GM12878 (cell line): ENCODE results near the gene NPAS2. TPM values are rescaled to one million over a fixed set of nuclear protein-coding genes. Genes with fewer than 3 reads are reported as not detected.

ENCODE experiments used
- ATAC-seq: fragments of 200-7000 bp; cut with Tn5 transposase; 3 replicates; pipeline ENCODE4 v1.9.1; 2020; ENCODE audit warnings: mild to moderate bottlenecking, moderate library complexity
- BruUV-seq: library from RNA; stranded (reverse); fragments of 400-500 nt; replicated peaks from 2 replicates; lab custom pipeline; 2021; lab: Mats Ljungman, UMichigan
- CTCF ChIA-PET: fragments of 300-600 bp; sonication (Branson Sonifier 250); formaldehyde crosslinking; extraction: SDS; loops from one replicate; lab custom pipeline; 2021; ENCODE audit warnings: inconsistent platforms; lab: Yijun Ruan, JAX
- POLR2A ChIA-PET: fragments of 350-600 bp; formaldehyde crosslinking; extraction: SDS; loops from one replicate; lab custom pipeline; 2021; ENCODE audit warnings: inconsistent platforms; lab: Charles Lee
- RAD21 ChIA-PET: fragments of 300-600 bp; sonication (Branson Sonifier 250); formaldehyde crosslinking; loops from one replicate; lab custom pipeline; 2023; ENCODE audit warnings: antibody characterized with exemption; ENCODE audit not compliant: unreplicated experiment; lab: Charles Lee
- SMC1A ChIA-PET: fragments of 300-600 bp; sonication (Branson Sonifier 250); formaldehyde crosslinking; loops from one replicate; lab custom pipeline; 2023; ENCODE audit not compliant: unreplicated experiment, uncharacterized antibody; lab: Charles Lee
- DNase-seq: peaks from one replicate; pipeline ENCODE4 v3.0.0-alpha.2; 2011; ENCODE audit warnings: low read depth, low spot score
- FAIRE-seq: peaks from 3 replicates; lab custom pipeline; 2011; peaks lifted over from hg19 to GRCh38; lab: Jason Lieb, UNC
- H2AFZ ChIP-seq: 2 replicates; pipeline ENCODE4 v1.6.0; 2011; ENCODE audit warnings: low read depth, low read length, control low read depth; ENCODE audit not compliant: control insufficient read depth
- H3K27ac ChIP-seq: 2 replicates; pipeline ENCODE4 v1.5.1; 2011; ENCODE audit warnings: control low read depth; ENCODE audit not compliant: control insufficient read depth, insufficient read depth
- H3K27me3 ChIP-seq, 2 experiments: replicated peaks in 1 of 2; 2 replicates each; pipeline versions ENCODE4 v1.6.0 to v1.6.1; 2011; ENCODE audit warnings: low read length in 1 of 2; ENCODE audit not compliant: control insufficient read depth in 2 of 2, insufficient read depth in 2 of 2
- H3K36me3 ChIP-seq, 2 experiments: 2 replicates each; pipeline ENCODE4 v1.5.1; 2011; ENCODE audit warnings: low read length in 1 of 2; ENCODE audit not compliant: control insufficient read depth in 2 of 2, insufficient read depth in 2 of 2
- H3K4me1 ChIP-seq: 2 replicates; pipeline ENCODE4 v1.6.1; 2011; ENCODE audit warnings: mild to moderate bottlenecking, low read length, moderate library complexity, mixed read lengths; ENCODE audit not compliant: control insufficient read depth, insufficient read depth
- H3K4me2 ChIP-seq: 2 replicates; pipeline ENCODE4 v1.6.0; 2011; ENCODE audit warnings: control low read depth; ENCODE audit not compliant: control insufficient read depth, insufficient read depth
- H3K4me3 ChIP-seq: fragments of 200-600 bp; sonication (generic); 2 replicates; pipeline ENCODE4 v1.5.1; 2016
- H3K79me2 ChIP-seq: 2 replicates; pipeline ENCODE4 v1.6.0; 2011; ENCODE audit warnings: low read length; ENCODE audit not compliant: control insufficient read depth, insufficient read depth
- H3K9ac ChIP-seq: 2 replicates; pipeline ENCODE4 v1.8.0; 2011; ENCODE audit warnings: low read length, control low read depth, mixed read lengths; ENCODE audit not compliant: control insufficient read depth, insufficient read depth
- H3K9me3 ChIP-seq: replicated peaks from 3 replicates; pipeline ENCODE4 v1.5.1; 2011; ENCODE audit warnings: mild to moderate bottlenecking, low read length; ENCODE audit not compliant: control insufficient read depth, insufficient read depth
- H4K20me1 ChIP-seq: 2 replicates; pipeline ENCODE4 v1.6.0; 2011; ENCODE audit not compliant: control insufficient read depth, insufficient read depth
- CBX3 ChIP-seq: fragments of 200-600 bp; sonication (generic); IDR thresholded peaks from 2 replicates; pipeline ENCODE4 v1.6.1; 2016; ENCODE audit warnings: low read depth, borderline replicate concordance
- CEBPB ChIP-seq, 2 experiments: fragments of 150-350 bp in 1 of 2; IDR thresholded peaks; 2 replicates each; pipeline ENCODE4 v1.6.1; 2012 to 2014; ENCODE audit warnings: low read depth in 2 of 2, low read length in 2 of 2, borderline replicate concordance in 1 of 2, inconsistent platforms in 1 of 2
- CREM ChIP-seq: IDR thresholded peaks from 2 replicates; pipeline ENCODE4 v1.6.1; 2014; ENCODE audit warnings: antibody characterized with exemption, low read depth
- ELK1 ChIP-seq: IDR thresholded peaks from 2 replicates; pipeline ENCODE4 v1.6.1; 2012; ENCODE audit warnings: low read depth, low read length, improper control_type of control experiment
- FOS ChIP-seq: IDR thresholded peaks from 3 replicates; pipeline ENCODE4 v1.6.1; 2011; ENCODE audit warnings: borderline replicate concordance; ENCODE audit not compliant: insufficient read length; ENCODE audit errors: extremely low read depth
- HDAC2 ChIP-seq: fragments of 200-600 bp; sonication (generic); IDR thresholded peaks from 2 replicates; pipeline ENCODE4 v1.6.1; 2017
- LARP7 ChIP-seq: fragments of 450-650 bp; IDR thresholded peaks from 2 replicates; pipeline ENCODE4 v1.6.1; 2017; ENCODE audit warnings: mild to moderate bottlenecking
- NR2C2 ChIP-seq: IDR thresholded peaks from 2 replicates; pipeline ENCODE4 v1.6.1; 2011; ENCODE audit warnings: borderline replicate concordance, low read depth; ENCODE audit not compliant: control insufficient read depth, insufficient read length
- PAX8 ChIP-seq: fragments of 450-650 bp; IDR thresholded peaks from 2 replicates; pipeline ENCODE4 v1.6.1; 2017; ENCODE audit warnings: mild to moderate bottlenecking, moderate library complexity
- POLR2AphosphoS2 ChIP-seq: IDR thresholded peaks from 2 replicates; pipeline ENCODE4 v1.6.1; 2011; ENCODE audit warnings: low read depth, mild to moderate bottlenecking, low read length, improper control_type of control experiment, moderate library complexity
- RUNX3 ChIP-seq: IDR thresholded peaks from 2 replicates; pipeline ENCODE4 v1.6.1; 2012; ENCODE audit warnings: low read length, inconsistent platforms
- SIX5 ChIP-seq: IDR thresholded peaks from 2 replicates; pipeline ENCODE4 v1.6.1; 2011; ENCODE audit warnings: mild to moderate bottlenecking, low read depth, low read length, moderate library complexity; ENCODE audit not compliant: severe bottlenecking
- SMAD1 ChIP-seq: fragments of 450-650 bp; IDR thresholded peaks from 2 replicates; pipeline ENCODE4 v1.6.1; 2018; ENCODE audit warnings: mild to moderate bottlenecking, low read depth; ENCODE audit not compliant: partially characterized antibody
- SMC3 ChIP-seq: IDR thresholded peaks from 2 replicates; pipeline ENCODE4 v1.6.1; 2011; ENCODE audit warnings: low read length, improper control_type of control experiment, borderline replicate concordance
- SP1 ChIP-seq: IDR thresholded peaks from one replicate; pipeline ENCODE4 v1.6.1; 2011; ENCODE audit warnings: low read depth, low read length
- SREBF1 ChIP-seq: IDR thresholded peaks from 2 replicates; pipeline ENCODE4 v1.6.1; 2012; ENCODE audit warnings: mild to moderate bottlenecking, low read length
- TAF1 ChIP-seq: IDR thresholded peaks from 2 replicates; pipeline ENCODE4 v1.6.1; 2011; ENCODE audit warnings: mild to moderate bottlenecking, low read depth, low read length, borderline replicate concordance
- ZNF24 ChIP-seq: fragments of 450-650 bp; IDR thresholded peaks from 2 replicates; pipeline ENCODE4 v1.6.1; 2017; ENCODE audit warnings: antibody characterized with exemption, mild to moderate bottlenecking
- ZNF274 ChIP-seq: IDR thresholded peaks from one replicate; pipeline ENCODE4 v1.8.0; 2011; ENCODE audit not compliant: insufficient read length, insufficient read depth
- WGBS: methylation state at CpG from one replicate; pipeline ENCODE4 v1.1.6; 2016; ENCODE audit warnings: low lambda C conversion rate; ENCODE audit not compliant: insufficient replicate concordance, insufficient coverage; ENCODE audit errors: missing lambda C conversion rate; 5-methylcytosine and 5-hydroxymethylcytosine counted together
- in situ Hi-C: fragments of 300-500 bp; cut with MboI; formaldehyde crosslinking; loops from 9 replicates; pipeline ENCODE4 v1.14.3; 2018; ENCODE audit warnings: mixed read lengths
- intact Hi-C: fragments of 100-400 bp; cut with micrococcal nuclease; formaldehyde crosslinking; loops from one replicate; pipeline ENCODE4 v1.14.2; 2022; ENCODE audit not compliant: unreplicated experiment
- polyA plus RNA-seq, 11 experiments: library from polyadenylated mRNA; depleted of rRNA in 4 of 11; unstranded in 6 of 11; stranded (reverse) in 5 of 11; fragments of >200 nt; fragmentation: Nextera tagmentation in 4 of 11; fragmentation: Illumina TruSeq in 1 of 11; extraction: Ambion mirVana in 4 of 11; extraction: Trizol in 1 of 11; gene quantifications; 1 replicate in 1 of 11; 2 replicates in 10 of 11; pipeline versions ENCODE4 v1.2.1 to v1.2.3, GENCODE V29; 2011 to 2016; ENCODE audit warnings: inconsistent platforms in 2 of 11, missing spikeins in 2 of 11, low read depth in 1 of 11
- total RNA-seq, 4 experiments: library from RNA; depleted of rRNA in 3 of 4; stranded (reverse); fragments of >200 nt in 3 of 4; fragmentation: Illumina TruSeq in 1 of 4; extraction: Trizol in 1 of 4; gene quantifications; 2 replicates each; pipeline versions ENCODE4 v1.2.1 to v1.2.3, GENCODE V29; 2013 to 2021
- TF ChIP-seq, protein P1 (sequence below): fragments of 450-650 bp; IDR thresholded peaks from 2 replicates; pipeline ENCODE4 v1.6.1; 2016; ENCODE audit warnings: mild to moderate bottlenecking

NPAS2 gene
- total and polyA plus RNA-seq, 10 of the 15 experiments (the other 5 are each of a cell fraction or from before 2014, with no cell fraction given), result 0.08 TPM; not detected in 9

GRCh38 chr2:100953406-100954043 is 133.6 kb downstream of the NPAS2 start:
- H3K9ac ChIP-seq, result no peak overlapping the region
- no peak for DNase-seq
- CTCF ChIA-PET, result no interaction called here
- 59% methylated on average over 11 of the region's 11 CpGs for WGBS
- no peak overlapping the region for H3K4me2 ChIP-seq
- RAD21 ChIA-PET, result interaction anchor here (0.7 kb wide), 1 partner anchor 272 kb away, joined by 4 read pairs; no protein-coding TSS in a partner anchor
- H3K36me3 ChIP-seq, result no peaks in the 10 kb centered on the region
- H3K9me3 ChIP-seq, result no peaks in the 10 kb centered on the region
- no peak overlapping the region for H3K27ac ChIP-seq
- POLR2A ChIA-PET, result interaction anchor here (0.7 kb wide), 1 partner anchor 437 kb away, joined by 6 read pairs; no protein-coding TSS in a partner anchor
- ATAC-seq, result no peak
- peaks cover 0 to 3% of the 10 kb centered on the region in 2 experiments; a peak in 1 of 4 replicates for H3K27me3 ChIP-seq
- no peak for FAIRE-seq
- no peak overlapping the region for H2AFZ ChIP-seq
- H3K4me3 ChIP-seq, result no peak overlapping the region
- SMC1A ChIA-PET, result no interaction called here
- H3K79me2 ChIP-seq, result no peaks in the 10 kb centered on the region
- TF ChIP-seq SMC3 (no peak), FOS (no peak), POLR2AphosphoS2 (no peak), ZNF274 (no peak), PAX8 (no peak), ELK1 (no peak), RUNX3 (no peak), NR2C2 (no peak), CBX3 (no peak), TAF1 (no peak), ZNF24 (no peak), SIX5 (no peak), HDAC2 (no peak), CREM (no peak), LARP7 (no peak), SREBF1 (no peak), SMAD1 (no peak), SP1 (no peak), CEBPB (IDR thresholded peaks at IDR 0.05; ENCODE audit: borderline replicate concordance in 1 of 2, low read depth in 2 of 2, low read length in 2 of 2) (no peak)
- TF ChIP-seq, protein P1, sequence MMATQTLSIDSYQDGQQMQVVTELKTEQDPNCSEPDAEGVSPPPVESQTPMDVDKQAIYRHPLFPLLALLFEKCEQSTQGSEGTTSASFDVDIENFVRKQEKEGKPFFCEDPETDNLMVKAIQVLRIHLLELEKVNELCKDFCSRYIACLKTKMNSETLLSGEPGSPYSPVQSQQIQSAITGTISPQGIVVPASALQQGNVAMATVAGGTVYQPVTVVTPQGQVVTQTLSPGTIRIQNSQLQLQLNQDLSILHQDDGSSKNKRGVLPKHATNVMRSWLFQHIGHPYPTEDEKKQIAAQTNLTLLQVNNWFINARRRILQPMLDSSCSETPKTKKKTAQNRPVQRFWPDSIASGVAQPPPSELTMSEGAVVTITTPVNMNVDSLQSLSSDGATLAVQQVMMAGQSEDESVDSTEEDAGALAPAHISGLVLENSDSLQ, result no peak
- BruUV-seq, result no TSS peak
- intact Hi-C loops, result no loop called here
- in situ Hi-C loops, result no loop called here
- H4K20me1 ChIP-seq, result no peaks in the 10 kb centered on the region
- H3K4me1 ChIP-seq, result no peaks in the 10 kb centered on the region; the same call in 1 of the 2 replicates
